ENCODE measurements around the gene USP9X.
A peak's percentile ranks its signal among the peaks of the same experiment; 100 is the strongest.
"Not testable (repeated sequence)": the region's sequence is repeated elsewhere in the genome, so short reads cannot be mapped to it uniquely, and the experiment has no call there.

The USP9X gene

GRCh38 chrX:41121766-41122165 lies 36.5 kb downstream of the USP9X start:
- H3K36me3 Mint-ChIP-seq = peaks cover 2% of the 10 kb centered on the region
- no peak overlapping the region for H3K4me3 Mint-ChIP-seq
- DNase-seq (ENCODE audit: low spot score in 2 of 2) (no peak), ATAC-seq (ENCODE audit: low read depth) (no peak)
- peak overlapping the region; percentile 8 for H3K27ac Mint-ChIP-seq
- no peaks in the 10 kb centered on the region for H3K27me3 Mint-ChIP-seq
- H3K9me3 Mint-ChIP-seq = no peaks in the 10 kb centered on the region
- H3K4me1 Mint-ChIP-seq = peaks cover 33% of the 10 kb centered on the region

GRCh38 chrX:41122664-41123257 lies 37.5 kb downstream of the USP9X start:
- DNase-seq (ENCODE audit: low spot score in 2 of 2) (no peak), ATAC-seq (ENCODE audit: low read depth) (no peak)
- Mint-ChIP-seq H3K27me3 (no peaks in the 10 kb centered on the region), H3K27ac (peak overlapping the region; percentile 45), H3K4me3 (peak overlapping the region; percentile 27), H3K36me3 (peaks cover 2% of the 10 kb centered on the region), H3K9me3 (no peaks in the 10 kb centered on the region), H3K4me1 (peaks cover 31% of the 10 kb centered on the region)

- H3K27ac Mint-ChIP-seq = peak overlapping the region; percentile 62
- peaks cover 13% of the 10 kb centered on the region for H3K4me1 Mint-ChIP-seq
- H3K4me3 Mint-ChIP-seq = no peak overlapping the region
- H3K9me3 Mint-ChIP-seq = no peaks in the 10 kb centered on the region
- peaks cover 6% of the 10 kb centered on the region for H3K36me3 Mint-ChIP-seq
- ATAC-seq (ENCODE audit: low read depth) = peak; percentile 51
- H3K27me3 Mint-ChIP-seq = no peaks in the 10 kb centered on the region
- no peak for DNase-seq (ENCODE audit: low spot score in 2 of 2)
Observed at GRCh38 chrX:41127477-41128192, 42.4 kb downstream of the USP9X start.

GRCh38 chrX:41128955-41129354 lies 43.7 kb downstream of the USP9X start:
- Mint-ChIP-seq H3K4me3 (no peak overlapping the region), H3K9me3 (no peaks in the 10 kb centered on the region), H3K27me3 (no peaks in the 10 kb centered on the region), H3K27ac (no peak overlapping the region), H3K36me3 (peaks cover 6% of the 10 kb centered on the region), H3K4me1 (peaks cover 7% of the 10 kb centered on the region)
- ATAC-seq (ENCODE audit: low read depth) = no peak
- no peak for DNase-seq (ENCODE audit: low spot score in 2 of 2)

GRCh38 chrX:41131766-41132165 lies 46.5 kb downstream of the USP9X start:
- H3K27me3 Mint-ChIP-seq = no peaks in the 10 kb centered on the region
- ATAC-seq (ENCODE audit: low read depth) (no peak), DNase-seq (ENCODE audit: low spot score in 2 of 2) (no peak)
- no peak overlapping the region for H3K4me3 Mint-ChIP-seq
- H3K4me1 Mint-ChIP-seq = peaks cover 3% of the 10 kb centered on the region
- H3K27ac Mint-ChIP-seq = no peak overlapping the region
- H3K36me3 Mint-ChIP-seq = peaks cover 6% of the 10 kb centered on the region
- no peaks in the 10 kb centered on the region for H3K9me3 Mint-ChIP-seq

GRCh38 chrX:41133551-41133950 lies 48.3 kb downstream of the USP9X start:
- H3K9me3 Mint-ChIP-seq = no peaks in the 10 kb centered on the region
- H3K36me3 Mint-ChIP-seq = peaks cover 6% of the 10 kb centered on the region
- no peak overlapping the region for H3K4me3 Mint-ChIP-seq
- H3K4me1 Mint-ChIP-seq = no peaks in the 10 kb centered on the region
- ATAC-seq (ENCODE audit: low read depth) (no peak), DNase-seq (ENCODE audit: low spot score in 2 of 2) (no peak)
- no peaks in the 10 kb centered on the region for H3K27me3 Mint-ChIP-seq
- no peak overlapping the region for H3K27ac Mint-ChIP-seq

GRCh38 chrX:41137589-41137988 lies 52.3 kb downstream of the USP9X start:
- peaks cover 2% of the 10 kb centered on the region for H3K36me3 Mint-ChIP-seq
- no peaks in the 10 kb centered on the region for H3K4me1 Mint-ChIP-seq
- H3K9me3 Mint-ChIP-seq = no peaks in the 10 kb centered on the region
- no peak for ATAC-seq (ENCODE audit: low read depth)
- H3K27ac Mint-ChIP-seq = no peak overlapping the region
- H3K27me3 Mint-ChIP-seq = no peaks in the 10 kb centered on the region
- H3K4me3 Mint-ChIP-seq = no peak overlapping the region
- DNase-seq (ENCODE audit: low spot score in 2 of 2) = no peak

GRCh38 chrX:41142130-41142910 lies 57.1 kb downstream of the USP9X start:
- Mint-ChIP-seq H3K4me3 (no peak overlapping the region), H3K27me3 (no peaks in the 10 kb centered on the region), H3K9me3 (no peaks in the 10 kb centered on the region), H3K4me1 (no peaks in the 10 kb centered on the region), H3K27ac (no peak overlapping the region), H3K36me3 (no peaks in the 10 kb centered on the region)
- no peak for ATAC-seq (ENCODE audit: low read depth)
- no peak for DNase-seq (ENCODE audit: low spot score in 2 of 2)

- ATAC-seq (ENCODE audit: low read depth) (no peak), DNase-seq (ENCODE audit: low spot score in 2 of 2) (no peak)
- no peaks in the 10 kb centered on the region for H3K4me1 Mint-ChIP-seq
- H3K27me3 Mint-ChIP-seq = no peaks in the 10 kb centered on the region
- peaks cover 6% of the 10 kb centered on the region for H3K36me3 Mint-ChIP-seq
- no peak overlapping the region for H3K4me3 Mint-ChIP-seq
- H3K27ac Mint-ChIP-seq = no peak overlapping the region
- H3K9me3 Mint-ChIP-seq = no peaks in the 10 kb centered on the region
Observed at GRCh38 chrX:41144873-41145272, 59.6 kb downstream of the USP9X start.

- Mint-ChIP-seq H3K27ac (no peak overlapping the region), H3K4me1 (no peaks in the 10 kb centered on the region), H3K36me3 (peaks cover 6% of the 10 kb centered on the region), H3K4me3 (no peak overlapping the region), H3K9me3 (no peaks in the 10 kb centered on the region), H3K27me3 (no peaks in the 10 kb centered on the region)
- DNase-seq (ENCODE audit: low spot score in 2 of 2) (no peak), ATAC-seq (ENCODE audit: low read depth) (no peak)
Observed at GRCh38 chrX:41145920-41146608, 60.8 kb downstream of the USP9X start.

- ATAC-seq (ENCODE audit: low read depth) = no peak
- no peaks in the 10 kb centered on the region for H3K9me3 Mint-ChIP-seq
- no peak overlapping the region for H3K27ac Mint-ChIP-seq
- peaks cover 8% of the 10 kb centered on the region for H3K36me3 Mint-ChIP-seq
- H3K4me1 Mint-ChIP-seq = no peaks in the 10 kb centered on the region
- H3K27me3 Mint-ChIP-seq = no peaks in the 10 kb centered on the region
- no peak overlapping the region for H3K4me3 Mint-ChIP-seq
- no peak for DNase-seq (ENCODE audit: low spot score in 2 of 2)
Observed at GRCh38 chrX:41148553-41148952, 63.3 kb downstream of the USP9X start.

GRCh38 chrX:41150043-41150442 lies 64.8 kb downstream of the USP9X start:
- DNase-seq (ENCODE audit: low spot score in 2 of 2) = no peak
- Mint-ChIP-seq H3K36me3 (peaks cover 12% of the 10 kb centered on the region), H3K4me1 (no peaks in the 10 kb centered on the region), H3K4me3 (no peak overlapping the region), H3K27ac (no peak overlapping the region), H3K27me3 (no peaks in the 10 kb centered on the region), H3K9me3 (no peaks in the 10 kb centered on the region)
- ATAC-seq (ENCODE audit: low read depth) = no peak

- H3K4me3 Mint-ChIP-seq = not testable (repeated sequence)
Observed at GRCh38 chrX:41151726-41152125, 66.5 kb downstream of the USP9X start.

GRCh38 chrX:41152221-41152620 lies 67.0 kb downstream of the USP9X start:
- H3K27me3 Mint-ChIP-seq = no peaks in the 10 kb centered on the region
- no peak for DNase-seq (ENCODE audit: low spot score in 2 of 2)
- H3K9me3 Mint-ChIP-seq = no peaks in the 10 kb centered on the region
- H3K4me1 Mint-ChIP-seq = no peaks in the 10 kb centered on the region
- no peak for ATAC-seq (ENCODE audit: low read depth)
- no peak overlapping the region for H3K4me3 Mint-ChIP-seq
- peaks cover 18% of the 10 kb centered on the region for H3K36me3 Mint-ChIP-seq
- no peak overlapping the region for H3K27ac Mint-ChIP-seq

More at GRCh38 chrX:41151726-41152125, 66.5 kb downstream of the USP9X start:
- not testable (repeated sequence) for H3K9me3 Mint-ChIP-seq; ATAC-seq (ENCODE audit: low read depth); H3K27ac Mint-ChIP-seq; H3K4me1 Mint-ChIP-seq; H3K27me3 Mint-ChIP-seq; DNase-seq (ENCODE audit: low spot score in 2 of 2)
- H3K36me3 Mint-ChIP-seq = peaks cover 14% of the 10 kb centered on the region
